Astrocyte of the cerebellum (primary cell): ENCODE data around the gene LRSAM1.

Source experiments
- DNase-seq: peaks from one replicate; pipeline ENCODE4 v3.0.0-alpha.2; 2011; ENCODE audit warnings: low read depth
- H3K4me3 ChIP-seq: 2 replicates; pipeline ENCODE4 v1.5.1; 2011; ENCODE audit warnings: mild to moderate bottlenecking, low read depth, low read length, moderate library complexity
- CTCF ChIP-seq: IDR thresholded peaks from 2 replicates; pipeline ENCODE4 v1.5.1; 2012; ENCODE audit warnings: low read length, low read depth, moderate library complexity, mild to moderate bottlenecking; ENCODE audit errors: missing control alignments
- in situ Hi-C: cut with HindIII; loops from 2 replicates; pipeline ENCODE4 v1.10.0; 2017; ENCODE audit warnings: low sequenced_read_pairs

The LRSAM1 gene

GRCh38 chr9:127450830-127451607, at the start of gene LRSAM1, which contains the start of gene RPL12:
LRSAM1 (plus strand) TSS chr9:127451510; CDS start chr9:127454528, 3,018 bp downstream.
RPL12 (minus strand) TSS chr9:127451406; CDS start chr9:127451317, 89 bp downstream.
- in situ Hi-C loops: no loop called here
- TF ChIP-seq CTCF: no peak
- H3K4me3 ChIP-seq: peak within 1 kb of the TSS; percentile 91

GRCh38 chr9:127402401-127403090, 48.8 kb upstream of the LRSAM1 start:
- no peak for DNase-seq
- no peak for TF ChIP-seq CTCF
- H3K4me3 ChIP-seq: no peak overlapping the region
- in situ Hi-C loops: no loop called here

More at GRCh38 chr9:127450830-127451607, at the start of gene LRSAM1, which contains the start of gene RPL12:
- peak; percentile 88 for DNase-seq

DNA sequence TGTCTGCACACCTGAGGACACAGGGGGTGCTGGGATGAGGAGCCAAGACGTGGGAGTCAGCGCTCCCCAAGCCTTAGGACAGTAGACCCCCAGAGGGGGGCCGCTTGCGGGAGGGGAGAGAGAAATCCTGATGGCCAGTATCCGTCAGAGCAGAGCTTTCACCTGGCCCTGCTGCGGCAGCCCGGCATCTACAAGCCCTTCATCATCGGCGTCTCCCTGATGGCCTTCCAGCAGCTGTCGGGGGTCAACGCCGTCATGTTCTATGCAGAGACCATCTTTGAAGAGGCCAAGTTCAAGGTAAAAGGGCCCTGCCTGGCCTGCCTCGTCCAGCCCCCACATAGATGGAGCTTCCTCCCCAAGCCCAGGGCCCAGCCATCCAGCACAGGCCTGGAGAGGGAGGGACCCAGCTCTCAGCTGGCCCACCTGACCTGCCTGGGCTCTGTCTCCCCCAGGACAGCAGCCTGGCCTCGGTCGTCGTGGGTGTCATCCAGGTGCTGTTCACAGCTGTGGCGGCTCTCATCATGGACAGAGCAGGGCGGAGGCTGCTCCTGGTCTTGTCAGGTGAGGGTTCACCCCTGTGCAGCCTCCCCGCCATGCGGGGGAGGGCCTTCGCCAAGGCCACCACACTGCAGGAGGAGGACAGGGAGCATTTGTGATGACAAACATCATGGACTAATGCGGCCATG, 47.7 kb upstream of the LRSAM1 start:
- TF ChIP-seq CTCF: no peak
- no peak for DNase-seq
- no peak overlapping the region for H3K4me3 ChIP-seq
- in situ Hi-C loops: no loop called here

GRCh38 chr9:127404631-127405030, 46.7 kb upstream of the LRSAM1 start:
- no peak for TF ChIP-seq CTCF
- no peak for DNase-seq
- no peak overlapping the region for H3K4me3 ChIP-seq
- in situ Hi-C loops: loop anchor here (5.0 kb wide), 1 partner anchor 32 kb away; no protein-coding TSS in a partner anchor

DNA sequence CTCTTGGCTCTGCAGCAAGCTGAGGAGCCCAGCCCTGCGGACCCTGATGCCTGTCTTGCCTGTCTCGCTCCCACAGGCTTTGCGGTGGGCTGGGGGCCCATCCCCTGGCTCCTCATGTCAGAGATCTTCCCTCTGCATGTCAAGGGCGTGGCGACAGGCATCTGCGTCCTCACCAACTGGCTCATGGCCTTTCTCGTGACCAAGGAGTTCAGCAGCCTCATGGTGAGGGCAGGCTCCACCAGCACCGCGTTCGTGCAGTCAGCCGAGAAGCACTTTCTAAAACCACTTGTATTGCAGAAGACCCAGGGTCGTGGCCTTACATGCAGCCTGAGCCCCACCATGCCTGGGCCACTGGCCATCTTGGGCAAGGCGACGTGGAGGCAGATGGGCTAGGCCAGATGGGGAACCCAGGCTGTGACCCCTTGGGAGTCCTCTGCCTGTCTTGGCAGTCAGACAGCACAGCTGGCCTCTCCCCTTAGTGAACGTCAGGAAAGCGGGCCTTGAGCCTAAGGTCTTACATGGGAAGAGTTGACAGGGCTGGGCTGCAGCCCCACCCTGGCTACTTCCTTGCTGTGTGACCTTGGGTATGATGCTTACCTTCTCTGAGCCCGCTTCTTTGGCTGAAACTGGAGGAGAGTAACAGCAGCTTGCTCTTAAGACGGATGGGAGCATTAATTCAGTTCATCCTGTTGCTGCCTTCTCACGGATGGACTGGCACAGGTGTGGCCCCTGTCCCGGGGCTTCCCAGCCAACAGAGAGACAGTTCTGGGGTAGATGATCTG, 45.8 kb upstream of the LRSAM1 start:
- no peak overlapping the region for H3K4me3 ChIP-seq
- DNase-seq: no peak
- in situ Hi-C loops: loop anchor here (5.0 kb wide), 1 partner anchor 33 kb away; no protein-coding TSS in a partner anchor
- TF ChIP-seq CTCF: no peak
